Stimulated activated CD4-positive, alpha-beta T cell treated with anti-CD3 and anti-CD28 coated beads, Interleukin-15, amount 100 ng/mL, for 1 hour (primary cell): ENCODE data around the gene PTPRU.

Experiments
- DNase-seq, 2 donors: peaks; one replicate each; pipeline ENCODE4 v3.0.0-alpha.2; 2020; ENCODE audit warnings: low read depth in 1 of 2, low spot score in 1 of 2

PTPRU gene

GRCh38 chr1:29361686-29362085 is 125.4 kb downstream of the PTPRU start:
- no peak for DNase-seq

GRCh38 chr1:29362116-29362515 is 125.8 kb downstream of the PTPRU start:
- DNase-seq: no peak

GRCh38 chr1:29362764-29363163 is 126.4 kb downstream of the PTPRU start:
- no peak for DNase-seq

- no peak for DNase-seq
Observed at GRCh38 chr1:29363536-29363935, 127.2 kb downstream of the PTPRU start.

GRCh38 chr1:29364101-29364678 is 127.9 kb downstream of the PTPRU start:
- DNase-seq: no peak

- DNase-seq: no peak
Observed at GRCh38 chr1:29365906-29366670, 129.8 kb downstream of the PTPRU start.

- DNase-seq: no peak
Observed at GRCh38 chr1:29368936-29369932, 132.9 kb downstream of the PTPRU start.

- DNase-seq: no peak
Observed at GRCh38 chr1:29370067-29370466, 133.7 kb downstream of the PTPRU start.

GRCh38 chr1:29371332-29371731 is 135.0 kb downstream of the PTPRU start:
- DNase-seq: no peak

- no peak for DNase-seq
Observed at GRCh38 chr1:29372108-29372507, 135.8 kb downstream of the PTPRU start.
